22Rv1 (cell line): ENCODE results near the gene L3MBTL4.

Experiments
- H3K27ac ChIP-seq: fragments of 450-650 bp; 2 replicates; pipeline ENCODE4 v1.5.1; 2017
- CTCF ChIP-seq: fragments of 450-650 bp; IDR thresholded peaks from 2 replicates; pipeline ENCODE4 v1.5.1; 2017; ENCODE audit warnings: mild to moderate bottlenecking
- ZFX ChIP-seq: fragments of 450-650 bp; IDR thresholded peaks from 2 replicates; pipeline ENCODE4 v1.6.1; 2017; ENCODE audit warnings: antibody characterized with exemption, borderline replicate concordance

L3MBTL4 gene

GRCh38 chr18:6255116-6255705 lies 159.5 kb downstream of the L3MBTL4 start:
- no peak for TF ChIP-seq CTCF
- no peak for TF ChIP-seq ZFX
- no peak overlapping the region for H3K27ac ChIP-seq

GRCh38 chr18:6254456-6254855 lies 160.3 kb downstream of the L3MBTL4 start:
- H3K27ac ChIP-seq: no peak overlapping the region
- TF ChIP-seq ZFX (no peak), CTCF (no peak)

- H3K27ac ChIP-seq: no peak overlapping the region
- TF ChIP-seq CTCF (no peak), ZFX (no peak)
These were observed 163.6 kb downstream of the L3MBTL4 start for GRCh38 chr18:6251084-6251483.

- no peak overlapping the region for H3K27ac ChIP-seq
- TF ChIP-seq CTCF (no peak), ZFX (no peak)
These were observed 164.9 kb downstream of the L3MBTL4 start for GRCh38 chr18:6249788-6250187.

- TF ChIP-seq ZFX: no peak
- TF ChIP-seq CTCF: no peak
- no peak overlapping the region for H3K27ac ChIP-seq
These were observed 165.5 kb downstream of the L3MBTL4 start for GRCh38 chr18:6249170-6249569.

- TF ChIP-seq CTCF (no peak), ZFX (no peak)
- H3K27ac ChIP-seq: no peak overlapping the region
These were observed 166.7 kb downstream of the L3MBTL4 start for GRCh38 chr18:6248017-6248416.

- H3K27ac ChIP-seq: no peak overlapping the region
- TF ChIP-seq ZFX (no peak), CTCF (no peak)
These were observed 172.7 kb downstream of the L3MBTL4 start for GRCh38 chr18:6242004-6242403.
